Glutamatergic neuron (in vitro differentiated cells): ENCODE data around the gene MMD. TPM values are rescaled to one million over a fixed set of nuclear protein-coding genes. Genes with fewer than 3 reads are reported as not detected.
"Not testable (repeated sequence)": the region's sequence is repeated elsewhere in the genome, so short reads cannot be mapped to it uniquely, and the experiment has no call there.

Source experiments
- DNase-seq: peaks from one replicate; pipeline ENCODE4 v3.0.0; 2022
- H3K27ac Mint-ChIP-seq: one replicate; pipeline ENCODE4 v1.8.0; 2020; ENCODE audit warnings: mild to moderate bottlenecking, mixed read lengths, inconsistent platforms; ENCODE audit not compliant: unreplicated experiment
- H3K27me3 Mint-ChIP-seq: one replicate; pipeline ENCODE4 v1.8.0; 2020; ENCODE audit warnings: mild to moderate bottlenecking, moderate library complexity, mixed read lengths, inconsistent platforms; ENCODE audit not compliant: unreplicated experiment
- H3K36me3 Mint-ChIP-seq: one replicate; pipeline ENCODE4 v1.8.0; 2020; ENCODE audit warnings: mild to moderate bottlenecking, mixed read lengths, inconsistent platforms; ENCODE audit not compliant: unreplicated experiment
- H3K4me1 Mint-ChIP-seq: one replicate; pipeline ENCODE4 v1.8.0; 2020; ENCODE audit warnings: mild to moderate bottlenecking, low read depth, mixed read lengths, inconsistent platforms; ENCODE audit not compliant: unreplicated experiment
- H3K4me3 Mint-ChIP-seq: one replicate; pipeline ENCODE4 v1.8.0; 2020; ENCODE audit warnings: mild to moderate bottlenecking, mixed read lengths, inconsistent platforms; ENCODE audit not compliant: unreplicated experiment
- H3K9me3 Mint-ChIP-seq: one replicate; pipeline ENCODE4 v1.8.0; 2020; ENCODE audit warnings: mild to moderate bottlenecking, moderate library complexity, mixed read lengths, inconsistent platforms; ENCODE audit not compliant: unreplicated experiment
- CTCF ChIP-seq: fragments of 200-600 bp; sonication (generic); IDR thresholded peaks from one replicate; pipeline ENCODE4 v1.5.0; 2021; ENCODE audit not compliant: partially characterized antibody, unreplicated experiment
- long read RNA-seq: library from polyadenylated mRNA; unstranded; transcript quantifications from one replicate; pipeline ENCODE4 v2.0.0, GENCODE V29; 2020; ENCODE audit not compliant: unreplicated experiment
- total RNA-seq: library from RNA; stranded (reverse); fragmentation: NEBNext Ultra II Directional; extraction: Animal tissue kit (Norgen Biotek cat#: 25700); gene quantifications from one replicate; pipeline ENCODE4 v1.2.1, GENCODE V29; 2021; ENCODE audit not compliant: unreplicated experiment

MMD gene
- 60.6 TPM for total RNA-seq
- long read RNA-seq, transcript MMD-201 (7 exons, 2,735 nt), result major isoform, 15 of 19 reads
- long read RNA-seq, partial matches to known transcripts, result 0 of 19 reads
- long read RNA-seq, other reads (novel, unspliced or antisense), result 2 of 19 reads

GRCh38 chr17:55421179-55421934 is at the start of gene MMD:
Gene MMD (minus strand): TSS chr17:55421835. CDS start chr17:55421695, 140 bp downstream.
- DNase-seq, result peak; percentile 40
- no peak for TF ChIP-seq CTCF
- peaks cover 3% of the 10 kb centered on the region for H3K27me3 Mint-ChIP-seq
- peak within 1 kb of the TSS; percentile 92 for H3K4me3 Mint-ChIP-seq
- peaks cover 4% of the 10 kb centered on the region for H3K36me3 Mint-ChIP-seq
- peaks cover 9% of the 10 kb centered on the region for H3K9me3 Mint-ChIP-seq
- peak within 1 kb of the TSS; percentile 73 for H3K27ac Mint-ChIP-seq
- peaks cover 4% of the 10 kb centered on the region for H3K4me1 Mint-ChIP-seq

- Mint-ChIP-seq H3K27ac (no peak overlapping the region), H3K4me1 (peaks cover 5% of the 10 kb centered on the region), H3K4me3 (no peak overlapping the region), H3K36me3 (no peaks in the 10 kb centered on the region), H3K27me3 (peaks cover 2% of the 10 kb centered on the region), H3K9me3 (peaks cover 4% of the 10 kb centered on the region)
- DNase-seq, result no peak
- TF ChIP-seq CTCF, result no peak
Measured at GRCh38 chr17:55466671-55467070, 45.0 kb upstream of the MMD start.

GRCh38 chr17:55465771-55466170 is 44.1 kb upstream of the MMD start:
- not testable (repeated sequence) for H3K36me3 Mint-ChIP-seq, H3K27ac Mint-ChIP-seq, H3K4me3 Mint-ChIP-seq, H3K4me1 Mint-ChIP-seq, DNase-seq, H3K9me3 Mint-ChIP-seq, H3K27me3 Mint-ChIP-seq

- no peak for DNase-seq
- Mint-ChIP-seq H3K36me3 (no peaks in the 10 kb centered on the region), H3K4me3 (no peak overlapping the region), H3K9me3 (peaks cover 4% of the 10 kb centered on the region), H3K27me3 (peaks cover 2% of the 10 kb centered on the region), H3K4me1 (peaks cover 5% of the 10 kb centered on the region), H3K27ac (no peak overlapping the region)
- TF ChIP-seq CTCF, result no peak
Measured at GRCh38 chr17:55463600-55463999, 42.0 kb upstream of the MMD start.

GRCh38 chr17:55462711-55463110 is 41.1 kb upstream of the MMD start:
- Mint-ChIP-seq H3K9me3 (peaks cover 2% of the 10 kb centered on the region), H3K27me3 (peaks cover 2% of the 10 kb centered on the region), H3K36me3 (no peaks in the 10 kb centered on the region), H3K27ac (no peak overlapping the region), H3K4me3 (no peak overlapping the region), H3K4me1 (peaks cover 5% of the 10 kb centered on the region)
- TF ChIP-seq CTCF, result no peak
- no peak for DNase-seq
